Measurements from ENCODE around the gene AFDN.

Gene AFDN

DNA sequence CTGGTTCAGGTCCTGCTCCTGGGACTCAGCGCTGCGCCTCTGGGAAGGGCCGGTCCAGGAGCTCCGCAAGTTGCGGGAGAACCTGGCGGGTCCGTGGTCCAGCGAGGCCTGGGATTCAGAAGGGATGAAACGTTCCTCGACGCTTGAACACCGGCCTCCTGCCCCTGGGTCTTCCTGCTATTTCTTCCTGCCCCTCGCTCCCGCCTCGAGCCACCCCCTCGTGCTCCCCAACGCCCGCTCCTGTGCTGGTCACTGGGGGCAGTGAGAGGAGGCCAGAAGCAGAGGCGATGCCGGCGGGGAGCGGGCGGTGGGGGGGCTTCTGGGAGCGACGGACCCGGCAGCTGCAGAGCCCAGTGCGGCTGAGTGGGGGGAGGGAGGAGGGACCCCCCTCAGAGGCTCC is 150.0 kb downstream of the AFDN start:
- TF ChIP-seq GATA3 (IDR thresholded peaks at IDR 0.05; ENCODE audit: low read depth, low read length) (no peak), GATA2 (IDR thresholded peaks at IDR 0.05; ENCODE audit: low read depth, low read length) (no peak)

DNA sequence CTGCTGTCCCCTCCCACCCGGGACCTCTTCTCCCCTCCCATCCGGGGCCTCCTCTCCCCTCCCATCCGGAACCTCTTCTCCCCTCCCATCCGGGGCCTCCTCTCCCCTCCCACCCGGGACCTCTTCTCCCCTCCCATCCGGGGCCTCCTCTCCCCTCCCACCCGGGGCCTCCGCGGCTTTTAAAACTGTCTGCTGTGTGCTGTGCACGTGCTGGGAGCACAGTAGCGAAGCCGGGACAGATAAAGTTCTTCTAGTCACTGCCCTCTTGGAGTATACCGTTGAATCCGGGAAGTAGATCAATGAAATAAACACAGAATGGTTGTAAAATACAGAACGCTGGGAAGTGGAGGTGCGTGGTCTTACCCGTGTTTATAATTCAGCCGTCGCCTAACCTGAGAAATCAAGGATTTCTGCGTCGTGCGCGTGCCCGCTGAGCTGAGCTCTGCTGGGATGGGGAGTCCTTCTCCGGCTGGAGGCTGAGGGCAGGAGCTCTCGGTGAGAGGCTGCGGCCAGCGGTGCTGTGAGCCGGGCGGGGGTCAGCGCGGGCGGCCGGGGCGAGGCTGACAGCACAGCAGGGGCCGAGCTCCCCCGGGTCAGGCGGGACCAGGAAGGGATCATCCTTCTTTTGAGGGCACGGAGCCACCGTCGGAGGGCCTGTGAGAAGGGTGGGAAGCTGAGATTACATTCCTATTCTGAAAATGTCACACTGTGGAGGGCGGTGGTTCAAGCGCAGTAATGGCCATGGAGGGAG is 151.2 kb downstream of the AFDN start:
- TF ChIP-seq GATA3 (IDR thresholded peaks at IDR 0.05; ENCODE audit: low read depth, low read length), result no peak
- TF ChIP-seq GATA2 (IDR thresholded peaks at IDR 0.05; ENCODE audit: low read depth, low read length), result no peak

DNA sequence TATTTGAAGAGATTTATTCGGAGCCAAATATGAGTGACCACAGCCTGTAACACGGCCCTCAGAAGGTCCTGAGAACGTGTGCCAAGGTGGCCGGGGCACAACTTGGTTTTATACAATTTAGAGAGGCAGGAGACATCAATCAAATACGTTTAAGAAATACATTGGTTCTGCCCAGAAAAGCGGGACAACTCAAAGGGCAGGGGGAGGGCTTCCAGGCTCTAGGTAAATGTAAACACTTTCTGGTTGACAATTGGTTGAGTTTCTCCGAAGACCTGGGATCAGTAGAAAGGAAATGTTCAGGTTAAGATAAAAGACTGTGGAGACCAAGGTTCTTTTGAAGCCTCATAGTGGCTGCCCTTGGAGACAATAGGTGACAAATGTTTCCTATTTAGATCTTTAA is 151.9 kb downstream of the AFDN start:
- TF ChIP-seq GATA3 (IDR thresholded peaks at IDR 0.05; ENCODE audit: low read depth, low read length) (no peak), GATA2 (IDR thresholded peaks at IDR 0.05; ENCODE audit: low read depth, low read length) (no peak)

DNA sequence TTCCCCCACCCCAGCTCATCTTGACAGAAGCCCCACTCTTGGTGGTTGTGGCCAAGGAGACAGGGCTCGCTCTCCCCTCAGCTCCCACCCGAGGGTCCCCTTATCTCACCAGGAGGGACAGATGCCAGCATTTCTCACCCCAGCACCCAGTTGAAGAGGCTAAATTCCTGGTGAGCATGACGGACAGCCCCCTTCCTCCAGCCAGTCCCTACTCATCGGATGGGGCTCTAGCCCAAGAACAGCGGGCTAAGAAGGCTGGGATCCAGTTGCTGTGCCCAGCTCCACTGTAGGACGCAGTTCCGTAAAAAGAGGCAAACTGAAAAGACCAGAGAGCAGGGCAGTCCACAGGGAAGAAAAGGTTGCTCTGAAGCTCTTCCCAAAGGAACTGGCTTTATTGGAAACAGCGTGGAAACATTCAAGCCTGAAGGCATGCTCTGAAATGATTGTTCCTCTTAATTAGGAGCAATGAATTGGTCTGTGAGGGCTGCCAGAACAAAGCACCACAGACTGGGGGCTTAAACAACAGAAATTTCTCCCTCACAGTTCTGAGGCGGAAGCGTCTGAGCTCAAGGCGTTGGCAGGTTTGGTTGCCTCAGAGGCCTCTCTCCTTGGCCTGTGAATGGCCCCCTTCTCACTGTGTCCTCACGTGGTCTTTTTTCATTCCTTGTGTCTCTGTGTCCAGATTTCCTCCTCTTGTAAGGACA is 152.9 kb downstream of the AFDN start:
- TF ChIP-seq GATA2 (IDR thresholded peaks at IDR 0.05; ENCODE audit: low read depth, low read length) (no peak), GATA3 (IDR thresholded peaks at IDR 0.05; ENCODE audit: low read depth, low read length) (no peak)

DNA sequence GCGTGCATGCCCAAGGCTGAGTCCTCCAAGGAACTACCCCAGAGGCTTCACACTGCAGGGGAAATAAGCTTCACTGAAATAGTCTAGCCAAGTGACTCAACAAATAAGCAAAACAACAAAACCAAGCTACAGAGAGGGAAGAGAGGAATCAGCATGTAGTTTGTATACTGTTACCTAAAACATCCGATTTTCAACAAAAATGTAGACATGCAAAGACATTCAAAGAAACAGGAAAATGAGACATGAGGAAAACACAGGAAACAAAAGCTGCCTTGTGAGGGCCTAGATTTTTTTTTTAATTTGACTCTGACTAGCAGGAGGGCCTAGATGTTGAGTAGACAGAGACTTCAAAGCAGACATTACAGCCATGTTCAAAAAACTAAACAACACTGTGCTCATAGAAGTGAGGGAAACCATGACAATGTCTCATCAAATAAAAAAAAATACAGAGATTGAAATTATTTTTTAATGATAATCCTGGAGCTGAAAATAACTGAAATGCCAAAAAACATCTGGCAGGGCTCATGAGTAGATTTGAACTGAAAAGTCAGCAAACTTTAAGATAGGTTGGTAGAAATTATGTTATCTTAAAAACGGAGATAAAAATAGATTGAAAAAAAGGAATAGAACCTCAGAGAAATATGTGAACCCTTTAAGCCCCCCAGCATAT is 154.3 kb downstream of the AFDN start:
- no peak for TF ChIP-seq GATA2 (IDR thresholded peaks at IDR 0.05; ENCODE audit: low read depth, low read length)
- TF ChIP-seq GATA3 (IDR thresholded peaks at IDR 0.05; ENCODE audit: low read depth, low read length), result no peak

DNA sequence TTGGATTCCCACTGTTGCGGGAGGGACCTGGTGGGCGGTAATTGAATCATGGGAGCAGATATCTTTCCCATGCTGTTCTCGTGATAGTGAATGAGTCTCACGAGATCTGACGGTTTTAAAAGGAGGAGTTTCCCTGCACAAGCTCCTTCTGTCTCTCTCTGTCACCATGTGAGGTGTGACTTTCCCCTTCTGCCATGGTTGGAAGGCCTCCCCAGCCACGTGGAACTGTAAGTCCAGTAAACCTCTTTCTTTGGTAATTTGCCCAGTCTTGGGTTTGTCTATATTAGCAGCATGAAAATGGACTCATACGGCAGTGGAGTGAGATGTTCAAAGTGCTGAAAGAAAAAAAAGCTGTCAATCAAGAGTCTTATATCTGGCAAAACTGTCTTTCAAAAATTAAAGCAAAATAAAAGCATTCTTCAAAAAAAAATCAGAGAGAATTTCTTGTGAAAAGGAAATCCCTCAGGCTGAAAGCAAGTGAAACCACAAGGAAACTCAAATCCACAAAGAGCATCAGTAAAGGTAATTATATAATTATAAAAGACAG is 155.3 kb downstream of the AFDN start:
- TF ChIP-seq GATA3 (IDR thresholded peaks at IDR 0.05; ENCODE audit: low read depth, low read length), result no peak

DNA sequence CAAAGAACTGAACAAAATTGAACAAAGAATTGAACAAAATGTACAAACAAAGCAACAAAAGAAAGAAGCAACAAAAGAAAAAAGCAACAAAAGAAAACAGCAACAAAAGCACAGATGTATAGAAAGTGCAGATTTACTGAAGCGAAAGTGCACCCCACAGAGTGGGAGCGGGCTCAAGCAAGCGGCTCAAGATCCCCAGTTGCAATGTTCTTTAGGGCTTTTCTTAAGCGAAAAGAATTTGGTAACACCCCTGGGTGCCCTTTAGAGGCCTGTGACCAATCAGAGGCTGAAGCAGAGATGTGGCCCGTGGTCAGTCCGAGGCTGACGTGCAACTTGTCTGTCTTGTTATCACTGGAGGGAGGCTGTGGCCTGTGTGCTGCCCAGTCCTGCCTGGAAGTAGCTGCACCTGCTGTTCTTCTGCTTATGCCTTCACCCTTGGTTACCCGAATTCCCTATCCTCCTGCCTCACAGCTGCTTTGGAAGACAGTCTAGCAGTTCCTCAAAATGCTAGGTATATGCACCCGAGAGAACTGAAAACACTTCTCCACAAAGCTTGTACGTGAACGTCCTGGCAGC is 157.5 kb downstream of the AFDN start:
- TF ChIP-seq GATA2 (IDR thresholded peaks at IDR 0.05; ENCODE audit: low read depth, low read length), result no peak
- TF ChIP-seq GATA3 (IDR thresholded peaks at IDR 0.05; ENCODE audit: low read depth, low read length), result no peak

DNA sequence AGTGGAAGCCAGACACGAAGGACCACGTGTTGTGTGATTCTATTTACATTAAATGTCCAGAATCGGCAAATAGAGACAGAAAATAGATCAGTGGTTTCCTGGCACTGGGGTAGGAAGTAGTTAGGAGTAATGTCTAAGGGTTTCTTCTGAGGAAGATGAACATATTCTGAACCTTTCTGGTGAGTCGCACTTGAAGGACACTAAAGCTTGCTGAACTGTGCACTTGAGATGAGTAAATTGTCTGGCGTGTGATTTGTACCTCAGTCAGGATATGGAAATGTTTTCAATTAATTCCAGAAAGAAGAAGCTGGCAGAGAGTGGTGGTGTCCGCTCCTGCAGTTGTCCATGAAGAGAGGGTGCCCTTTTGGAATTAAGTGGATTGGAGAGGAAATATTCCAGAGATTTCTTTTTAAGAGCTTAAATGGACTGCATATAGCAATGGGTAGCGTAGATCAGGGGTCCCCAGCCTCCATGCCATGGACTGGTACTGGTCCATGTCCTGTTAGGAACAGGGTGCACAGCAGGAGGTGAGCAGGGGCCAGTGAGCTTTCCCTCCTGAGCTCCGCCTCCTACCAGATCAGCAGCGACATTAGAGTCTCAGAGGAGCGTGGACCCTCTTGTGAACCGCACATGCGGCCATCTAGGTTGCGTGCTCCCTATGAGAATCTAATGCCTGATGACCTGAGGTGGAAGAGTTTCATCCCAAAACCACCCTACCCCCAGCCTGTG is 158.3 kb downstream of the AFDN start:
- no peak for TF ChIP-seq GATA2 (IDR thresholded peaks at IDR 0.05; ENCODE audit: low read depth, low read length)
- no peak for TF ChIP-seq GATA3 (IDR thresholded peaks at IDR 0.05; ENCODE audit: low read depth, low read length)

DNA sequence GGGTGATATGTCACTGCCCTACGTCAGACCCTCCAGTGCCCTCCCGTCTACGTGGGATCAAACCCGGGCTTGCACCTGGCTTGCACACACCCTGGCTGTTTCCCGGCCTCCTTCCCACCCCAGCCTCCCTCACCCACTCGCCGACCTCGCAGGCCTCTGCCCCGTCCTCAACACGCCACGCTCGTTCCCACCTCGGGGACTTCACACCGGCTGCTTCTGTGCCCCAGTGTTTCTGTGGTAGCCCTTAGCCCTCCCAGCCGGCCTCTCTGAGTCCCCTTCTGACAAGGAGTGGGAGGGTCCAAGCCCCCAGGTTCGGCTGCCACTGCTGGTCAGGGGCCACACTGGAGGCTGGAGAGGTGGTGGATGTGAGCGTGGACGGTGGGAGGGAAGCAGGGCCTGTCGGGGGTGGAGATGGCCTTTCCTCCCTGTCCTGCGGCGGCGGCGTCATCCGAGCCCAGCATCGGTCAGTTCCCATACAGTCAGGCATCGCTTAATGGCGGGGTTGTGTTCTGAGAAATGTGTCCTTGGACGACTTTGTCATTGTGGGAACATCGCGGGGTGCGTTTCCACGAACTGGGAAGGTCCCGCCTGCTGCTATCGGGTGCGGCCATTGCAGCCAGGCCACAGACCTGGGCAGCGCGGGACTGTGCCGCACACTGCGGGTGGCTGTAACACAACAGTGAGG is 159.3 kb downstream of the AFDN start:
- TF ChIP-seq GATA3 (IDR thresholded peaks at IDR 0.05; ENCODE audit: low read depth, low read length) (no peak), GATA2 (IDR thresholded peaks at IDR 0.05; ENCODE audit: low read depth, low read length) (no peak)

DNA sequence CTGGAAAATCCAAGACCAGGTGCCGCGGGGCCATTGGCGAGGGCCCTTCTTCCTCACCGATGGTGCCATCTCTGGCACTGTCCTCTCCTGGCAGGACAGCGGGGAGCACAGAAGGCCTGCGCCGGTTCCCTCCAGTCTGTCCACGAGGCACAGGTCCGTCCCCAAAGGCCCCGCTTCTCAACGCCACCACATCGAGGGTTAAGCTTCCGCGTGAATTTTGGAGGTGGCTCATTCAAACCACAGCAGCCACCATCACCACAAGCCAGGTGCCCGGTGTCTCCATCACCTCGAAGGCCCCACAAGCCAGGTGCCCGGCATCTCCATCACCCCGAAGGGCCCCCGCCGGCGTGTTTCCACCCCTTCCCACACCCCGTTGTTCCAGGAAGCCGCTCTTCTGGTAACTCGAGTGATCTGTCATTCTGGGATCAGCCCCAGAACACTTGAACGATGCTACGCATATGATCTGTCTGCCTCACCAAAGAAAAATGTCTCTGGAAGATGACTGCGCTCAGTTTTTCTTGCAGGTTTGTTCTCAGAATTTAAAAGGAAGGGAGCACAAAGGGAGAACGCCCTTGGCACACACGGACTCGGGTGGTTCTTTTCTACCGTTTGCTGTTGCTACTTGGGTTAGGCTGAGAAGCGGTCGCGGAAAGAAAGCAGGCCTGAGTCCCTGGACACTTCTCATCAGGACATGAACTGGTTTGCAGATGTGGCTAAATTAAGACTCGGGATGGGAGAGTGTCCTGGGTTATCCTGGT is 160.9 kb downstream of the AFDN start:
- TF ChIP-seq GATA2 (IDR thresholded peaks at IDR 0.05; ENCODE audit: low read depth, low read length) (no peak), GATA3 (IDR thresholded peaks at IDR 0.05; ENCODE audit: low read depth, low read length) (no peak)

DNA sequence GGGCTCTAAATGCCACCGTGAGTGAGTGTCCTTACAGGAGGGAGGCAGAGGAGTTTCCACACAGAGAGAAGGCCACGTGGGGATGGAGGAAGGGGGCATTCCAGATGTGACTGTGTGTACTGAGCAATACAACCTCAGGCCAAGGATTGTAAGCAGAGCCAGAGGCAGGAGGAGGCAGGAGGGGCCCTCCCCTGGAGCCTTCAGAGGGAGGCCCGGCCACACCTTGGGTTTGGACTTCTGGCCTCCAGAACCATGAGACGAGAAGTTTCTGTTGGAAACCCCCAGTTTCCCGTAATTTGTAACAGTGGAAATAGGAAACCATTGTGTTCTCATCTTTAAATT is 161.4 kb downstream of the AFDN start:
- TF ChIP-seq GATA2 (IDR thresholded peaks at IDR 0.05; ENCODE audit: low read depth, low read length) (no peak), GATA3 (IDR thresholded peaks at IDR 0.05; ENCODE audit: low read depth, low read length) (no peak)

DNA sequence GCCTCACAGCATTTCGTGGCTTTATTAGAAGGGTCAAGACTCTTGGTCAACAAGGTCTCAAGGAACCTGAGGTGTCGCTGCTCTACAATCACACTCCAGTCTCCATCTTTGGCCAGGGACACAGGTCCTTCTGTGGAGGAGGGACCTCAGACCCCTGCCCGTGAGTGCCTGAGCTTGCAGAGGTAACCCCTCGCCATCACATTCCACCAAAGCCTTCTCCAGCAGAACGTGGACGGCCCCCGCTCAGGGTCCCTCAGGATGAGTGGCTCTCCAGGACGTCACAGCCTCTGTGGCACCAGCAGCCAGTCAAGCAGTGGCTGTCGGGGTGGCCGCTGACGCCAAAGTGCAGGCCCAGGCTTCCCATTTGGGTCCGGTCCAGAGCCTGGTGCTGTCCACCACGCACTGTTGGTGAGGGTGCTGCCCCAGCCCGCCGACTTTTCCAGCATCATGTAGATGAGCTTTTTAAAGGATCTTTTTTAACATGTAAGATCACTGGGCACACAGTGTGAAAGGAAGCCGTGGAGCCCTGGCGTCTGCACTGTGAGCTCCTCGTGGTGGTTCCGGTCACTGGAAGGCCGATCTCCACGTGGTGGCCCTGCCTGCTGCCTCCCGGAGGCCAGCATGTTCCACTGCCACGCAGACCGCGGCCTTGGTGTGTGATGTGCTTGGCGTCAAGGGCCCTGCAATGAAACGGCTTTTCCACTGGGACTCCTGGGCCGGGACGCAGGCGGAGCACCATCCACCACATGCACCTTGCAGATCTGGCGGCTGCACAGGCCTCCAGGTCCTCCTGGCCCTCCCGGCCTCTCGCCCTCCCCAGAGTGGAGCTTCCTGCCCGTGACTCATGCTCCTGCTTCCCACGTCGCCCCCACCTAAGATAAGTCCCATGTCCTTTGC is 162.5 kb downstream of the AFDN start:
- TF ChIP-seq GATA3 (IDR thresholded peaks at IDR 0.05; ENCODE audit: low read depth, low read length), result no peak
- no peak for TF ChIP-seq GATA2 (IDR thresholded peaks at IDR 0.05; ENCODE audit: low read depth, low read length)

Data from SH-SY5Y (cell line).